Panc1 (cell line): ENCODE data around the gene POLR3E. TPM values are rescaled to one million over a fixed set of nuclear protein-coding genes. Genes with fewer than 3 reads are reported as not detected.

ENCODE experiments used
- ATAC-seq: fragments of 200-7000 bp; cut with Tn5 transposase; 2 replicates; pipeline ENCODE4 v1.9.1; 2020; ENCODE audit warnings: mild to moderate bottlenecking, moderate library complexity
- BruUV-seq: library from RNA; stranded (reverse); fragments of 400-500 nt; replicated peaks from 2 replicates; lab custom pipeline; 2021; lab: Mats Ljungman, UMichigan
- CTCF ChIA-PET: fragments of 300-600 bp; sonication (Branson Sonifier 250); formaldehyde crosslinking; loops from one replicate; lab custom pipeline; 2022; ENCODE audit warnings: antibody characterized with exemption; lab: Charles Lee
- POLR2A ChIA-PET: fragments of 300-600 bp; sonication (Branson Sonifier 250); formaldehyde crosslinking; loops from one replicate; lab custom pipeline; 2022; ENCODE audit warnings: antibody characterized with exemption; lab: Charles Lee
- DNase-seq: peaks from one replicate; pipeline ENCODE4 v3.0.0-alpha.2; 2010; ENCODE audit warnings: low read depth, low spot score
- H3K27ac ChIP-seq: 2 replicates; pipeline ENCODE4 v1.5.1; 2011; ENCODE audit warnings: mild to moderate bottlenecking, low read length, inconsistent platforms
- H3K27me3 ChIP-seq: fragments of 200-500 bp; sonication (Bioruptor generic); 2 replicates; pipeline ENCODE4 v1.6.0; 2014; ENCODE audit warnings: low read length, inconsistent platforms; ENCODE audit not compliant: control insufficient read depth, insufficient read depth
- H3K36me3 ChIP-seq: fragments of 200-500 bp; sonication (Bioruptor generic); 2 replicates; pipeline ENCODE4 v1.5.1; 2014; ENCODE audit warnings: inconsistent platforms, mild to moderate bottlenecking, low read length, moderate library complexity; ENCODE audit not compliant: control insufficient read depth, insufficient read depth
- H3K4me1 ChIP-seq: 2 replicates; pipeline ENCODE4 v1.5.1; 2011; ENCODE audit warnings: inconsistent platforms, mild to moderate bottlenecking, low read length, moderate library complexity; ENCODE audit not compliant: control insufficient read depth, insufficient read depth
- H3K4me3 ChIP-seq, 2 experiments: 2 replicates each; pipeline ENCODE4 v1.5.1; 2011 to 2012; ENCODE audit warnings: low read depth in 2 of 2, low read length in 2 of 2, mild to moderate bottlenecking in 2 of 2, inconsistent platforms in 1 of 2, moderate library complexity in 1 of 2
- H3K9me3 ChIP-seq: fragments of 200-500 bp; sonication (Bioruptor generic); 2 replicates; pipeline ENCODE4 v1.5.1; 2014; ENCODE audit warnings: low read depth, mild to moderate bottlenecking, inconsistent platforms, low read length, moderate library complexity; ENCODE audit not compliant: control insufficient read depth, insufficient read depth
- CTCF ChIP-seq: fragments of 450-650 bp; IDR thresholded peaks from 2 replicates; pipeline ENCODE4 v1.5.1; 2017; ENCODE audit warnings: mild to moderate bottlenecking
- POLR2AphosphoS5 ChIP-seq: IDR thresholded peaks from 2 replicates; pipeline ENCODE4 v1.6.1; 2012; ENCODE audit warnings: mild to moderate bottlenecking, low read depth, low read length, moderate library complexity
- REST ChIP-seq, 2 experiments: IDR thresholded peaks; 2 replicates each; pipeline ENCODE4 v1.6.1; 2011 to 2012; ENCODE audit warnings: low read depth in 2 of 2, control low read depth in 1 of 2, low read length in 1 of 2, mild to moderate bottlenecking in 1 of 2, moderate library complexity in 1 of 2; ENCODE audit not compliant: insufficient read depth in 1 of 2
- SIN3A ChIP-seq: IDR thresholded peaks from 2 replicates; pipeline ENCODE4 v1.6.1; 2012; ENCODE audit warnings: low read depth, mild to moderate bottlenecking, low read length, moderate library complexity, borderline replicate concordance; ENCODE audit not compliant: insufficient read depth
- TCF7L2 ChIP-seq: IDR thresholded peaks from 2 replicates; pipeline ENCODE4 v1.6.1; 2011; ENCODE audit warnings: mild to moderate bottlenecking, low read depth, low read length, inconsistent platforms
- in situ Hi-C: cut with HindIII; loops from 2 replicates; pipeline ENCODE4 v1.10.0; 2016; ENCODE audit warnings: low sequenced_read_pairs, low pct_unique_long_range_greater_than_20kb
- intact Hi-C: fragments of 100-400 bp; cut with micrococcal nuclease; formaldehyde crosslinking; loops from one replicate; pipeline ENCODE4 v1.10.0; 2022; ENCODE audit not compliant: unreplicated experiment
- total RNA-seq: library from RNA; stranded (reverse); gene quantifications from one replicate; pipeline ENCODE4 v1.2.1, GENCODE V29; 2021; ENCODE audit not compliant: unreplicated experiment

Gene POLR3E
- total RNA-seq, 1 experiment from 2014 or later = 45.2 TPM

- peaks cover 5% of the 10 kb centered on the region; the same call in 1 of the 2 replicates for H3K4me1 ChIP-seq
- H3K4me3 ChIP-seq = no peak overlapping the region
- ATAC-seq = no peak
- ChIA-PET CTCF (no interaction called here), POLR2A (no interaction called here)
- intact Hi-C loops (no loop called here), in situ Hi-C loops (no loop called here)
- TF ChIP-seq POLR2AphosphoS5 (no peak), TCF7L2 (no peak), SIN3A (no peak), CTCF (no peak), REST (IDR thresholded peaks at IDR 0.05; ENCODE audit: insufficient read depth in 1 of 2, low read depth in 2 of 2, low read length in 1 of 2) (no peak)
- peaks cover 13% of the 10 kb centered on the region for H3K36me3 ChIP-seq
- no peak for DNase-seq
- no peak overlapping the region for H3K27ac ChIP-seq
- H3K27me3 ChIP-seq = no peaks in the 10 kb centered on the region
- no peaks in the 10 kb centered on the region for H3K9me3 ChIP-seq
- BruUV-seq = no TSS peak
These were observed 54.9 kb downstream of the POLR3E start for GRCh38 chr16:22352140-22352539.

DNA sequence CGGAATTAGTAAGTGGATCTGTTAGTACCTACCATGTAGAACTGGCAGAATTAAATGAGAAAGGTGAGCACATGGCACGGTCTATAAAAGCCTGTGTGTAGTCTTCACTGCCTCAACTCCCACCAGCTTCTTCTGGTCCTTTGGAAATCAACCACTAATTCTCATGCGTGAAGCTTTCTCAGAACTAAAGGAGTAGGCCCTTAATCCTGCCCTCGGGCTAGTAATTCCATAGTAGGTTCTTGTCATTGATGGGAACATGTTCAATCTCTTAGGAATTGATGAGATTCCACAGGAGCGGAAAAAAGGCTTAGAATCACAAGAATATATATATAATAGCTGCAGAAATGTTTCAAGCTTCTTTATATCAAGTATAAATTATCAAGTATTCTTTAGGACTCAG, 55.5 kb downstream of the POLR3E start:
- in situ Hi-C loops = no loop called here
- no peak for ATAC-seq
- no TSS peak for BruUV-seq
- no peak for DNase-seq
- Histone ChIP-seq H3K36me3 (peaks cover 11% of the 10 kb centered on the region), H3K4me3 (no peak overlapping the region), H3K4me1 (peaks cover 5% of the 10 kb centered on the region; the same call in 1 of the 2 replicates), H3K9me3 (no peaks in the 10 kb centered on the region), H3K27ac (no peak overlapping the region), H3K27me3 (no peaks in the 10 kb centered on the region)
- ChIA-PET CTCF (no interaction called here), POLR2A (interaction anchor here (1.2 kb wide), 1 partner anchor 15 kb away, joined by 3 read pairs; no protein-coding TSS in a partner anchor)
- TF ChIP-seq REST (IDR thresholded peaks at IDR 0.05; ENCODE audit: insufficient read depth in 1 of 2, low read depth in 2 of 2, low read length in 1 of 2) (no peak), CTCF (no peak), POLR2AphosphoS5 (no peak), TCF7L2 (no peak), SIN3A (no peak)
- intact Hi-C loops = no loop called here
